Memory B cell (primary cell): ENCODE measurements around the gene ADPRM.

Source experiments
- ATAC-seq: fragments of 150-1000 bp; cut with Tn5 transposase; 2 replicates; pipeline ENCODE4 v1.10.0; 2021; ENCODE audit warnings: low read depth, mild to moderate bottlenecking, moderate library complexity
- DNase-seq, 2 donors: peaks; one replicate each; pipeline ENCODE4 v3.0.0; 2022; ENCODE audit warnings: low spot score in 2 of 2
- H3K27ac Mint-ChIP-seq: one replicate; pipeline ENCODE4 v1.8.0; 2022; ENCODE audit warnings: mild to moderate bottlenecking, moderate library complexity, mixed read lengths
- H3K27me3 Mint-ChIP-seq: one replicate; pipeline ENCODE4 v1.8.0; 2022; ENCODE audit warnings: mixed read lengths
- H3K36me3 Mint-ChIP-seq: one replicate; pipeline ENCODE4 v1.8.0; 2022; ENCODE audit warnings: mild to moderate bottlenecking, mixed read lengths
- H3K4me1 Mint-ChIP-seq: one replicate; pipeline ENCODE4 v1.8.0; 2022; ENCODE audit warnings: mixed read lengths
- H3K4me3 Mint-ChIP-seq: one replicate; pipeline ENCODE4 v1.8.0; 2022; ENCODE audit warnings: mild to moderate bottlenecking, moderate library complexity, mixed read lengths
- H3K9me3 Mint-ChIP-seq: one replicate; pipeline ENCODE4 v1.8.0; 2022; ENCODE audit warnings: mixed read lengths

Gene ADPRM

DNA sequence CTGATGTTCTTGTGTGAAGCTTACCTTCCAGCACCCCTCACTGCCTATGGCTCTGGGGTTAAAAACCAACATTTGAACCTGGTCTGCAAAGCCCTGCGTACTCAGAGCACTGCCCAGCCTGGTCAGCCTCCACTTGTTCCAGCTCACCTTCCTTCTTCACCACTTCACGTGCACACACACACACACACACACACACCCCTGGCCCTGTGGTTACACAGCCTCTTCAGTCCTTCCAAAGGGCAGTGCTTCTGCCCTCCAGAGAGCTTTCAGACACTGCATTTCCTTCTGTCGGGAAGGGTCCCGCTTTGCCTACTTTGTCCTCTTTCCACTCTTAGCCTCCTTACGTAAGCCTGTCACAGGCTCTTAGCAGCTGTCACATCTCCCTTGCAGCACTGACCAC, 42.0 kb downstream of the ADPRM start:
- no peak overlapping the region for H3K4me3 Mint-ChIP-seq
- no peak for ATAC-seq
- no peaks in the 10 kb centered on the region for H3K36me3 Mint-ChIP-seq
- peak overlapping the region; percentile 2 for H3K27ac Mint-ChIP-seq
- no peak for DNase-seq
- peaks cover 7% of the 10 kb centered on the region for H3K4me1 Mint-ChIP-seq
- no peaks in the 10 kb centered on the region for H3K9me3 Mint-ChIP-seq
- H3K27me3 Mint-ChIP-seq: peaks cover 21% of the 10 kb centered on the region

DNA sequence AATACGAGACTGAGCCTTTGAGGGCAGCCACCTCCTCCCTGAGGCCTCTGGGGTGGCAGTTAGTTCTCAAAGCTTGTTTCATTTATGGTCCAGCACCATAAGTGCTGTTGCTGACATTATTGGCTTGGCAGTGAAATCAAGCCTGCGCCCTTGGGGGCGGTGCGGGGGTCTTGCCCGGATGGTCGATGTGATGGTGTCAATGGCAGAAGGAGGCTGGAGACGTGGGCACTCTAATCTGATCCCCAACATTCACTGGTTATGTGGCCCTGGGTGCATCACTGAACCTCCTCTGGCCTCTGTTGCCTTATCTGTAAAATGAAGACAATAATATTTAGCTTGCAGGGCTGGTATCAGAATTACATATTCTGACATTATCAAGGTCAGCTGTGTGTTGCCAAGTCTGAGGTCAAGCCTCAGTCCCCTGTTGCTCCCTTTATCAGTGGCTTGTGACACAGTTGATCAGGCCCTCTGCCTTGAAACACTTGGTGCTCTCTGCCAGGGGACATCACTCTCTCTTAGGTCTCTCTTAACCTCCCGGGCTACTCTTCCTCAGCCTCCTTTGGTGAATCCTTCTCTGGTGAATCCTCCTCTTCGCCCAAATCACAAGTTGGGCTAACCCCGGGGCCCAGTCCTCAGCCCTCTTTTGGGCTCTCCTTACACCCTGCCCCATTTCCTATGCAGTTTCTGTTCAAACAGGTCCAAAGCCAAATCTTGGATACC, 44.2 kb downstream of the ADPRM start:
- no peaks in the 10 kb centered on the region for H3K9me3 Mint-ChIP-seq
- no peak for ATAC-seq
- peaks cover 19% of the 10 kb centered on the region for H3K27me3 Mint-ChIP-seq
- H3K36me3 Mint-ChIP-seq: peaks cover 1% of the 10 kb centered on the region
- DNase-seq: no peak
- H3K4me3 Mint-ChIP-seq: no peak overlapping the region
- peaks cover 9% of the 10 kb centered on the region for H3K4me1 Mint-ChIP-seq
- H3K27ac Mint-ChIP-seq: no peak overlapping the region

DNA sequence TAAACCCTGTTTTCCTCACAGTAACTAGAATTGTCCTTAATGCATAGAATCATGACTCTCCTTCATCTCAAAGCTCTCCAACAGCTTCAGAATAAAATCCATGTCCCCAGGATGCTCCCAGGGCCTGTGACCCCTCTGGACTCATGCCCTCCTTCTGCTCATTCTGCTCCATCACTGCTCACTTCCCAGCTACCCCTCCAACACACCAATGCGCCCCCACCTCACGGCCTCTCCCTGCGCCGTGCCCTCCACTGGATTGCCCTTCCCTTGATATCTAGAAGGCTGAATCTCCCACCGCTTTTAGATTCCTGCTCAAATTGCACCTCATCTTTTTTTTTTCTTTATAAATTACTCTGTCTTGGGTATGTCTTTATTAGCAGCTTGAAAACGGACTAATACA, 45.0 kb downstream of the ADPRM start:
- DNase-seq (no peak), ATAC-seq (no peak)
- peaks cover 1% of the 10 kb centered on the region for H3K36me3 Mint-ChIP-seq
- H3K27me3 Mint-ChIP-seq: peaks cover 20% of the 10 kb centered on the region
- no peak overlapping the region for H3K27ac Mint-ChIP-seq
- no peak overlapping the region for H3K4me3 Mint-ChIP-seq
- H3K4me1 Mint-ChIP-seq: peaks cover 6% of the 10 kb centered on the region
- H3K9me3 Mint-ChIP-seq: no peaks in the 10 kb centered on the region

DNA sequence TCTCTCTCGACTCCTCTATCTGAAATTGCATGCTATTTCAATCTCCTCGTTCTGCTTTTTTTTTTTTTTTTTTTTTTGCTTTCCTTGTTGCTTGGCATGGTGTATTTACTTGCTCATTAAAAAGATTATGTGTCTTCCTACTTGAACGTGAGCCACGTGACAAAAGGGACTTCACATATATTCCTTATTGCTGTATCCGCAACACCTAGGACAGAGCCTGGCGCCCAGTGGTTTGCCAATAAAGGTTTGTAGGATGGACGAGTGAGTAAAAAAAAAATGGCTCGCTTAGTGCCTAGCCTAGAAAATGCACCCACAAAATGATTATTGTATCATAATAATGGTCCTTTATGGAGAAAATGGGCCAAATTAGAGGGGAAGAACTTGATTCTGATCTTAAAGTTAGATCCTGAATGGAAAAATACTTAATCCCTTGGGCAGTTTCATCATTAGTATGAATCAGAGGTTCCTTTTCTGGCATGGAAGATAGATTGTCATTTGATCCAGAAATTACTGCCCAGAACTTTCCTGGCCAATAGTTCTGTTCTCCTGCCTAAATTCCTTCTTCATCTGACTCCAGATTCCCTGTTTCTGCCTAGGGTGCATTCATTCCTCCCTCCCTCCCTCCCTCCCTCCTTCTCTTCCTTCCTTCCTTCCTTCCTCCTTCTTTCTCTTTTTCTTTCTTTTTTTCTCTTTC, 46.1 kb downstream of the ADPRM start:
- H3K27ac Mint-ChIP-seq: peak overlapping the region; percentile 15
- no peak for ATAC-seq

DNA sequence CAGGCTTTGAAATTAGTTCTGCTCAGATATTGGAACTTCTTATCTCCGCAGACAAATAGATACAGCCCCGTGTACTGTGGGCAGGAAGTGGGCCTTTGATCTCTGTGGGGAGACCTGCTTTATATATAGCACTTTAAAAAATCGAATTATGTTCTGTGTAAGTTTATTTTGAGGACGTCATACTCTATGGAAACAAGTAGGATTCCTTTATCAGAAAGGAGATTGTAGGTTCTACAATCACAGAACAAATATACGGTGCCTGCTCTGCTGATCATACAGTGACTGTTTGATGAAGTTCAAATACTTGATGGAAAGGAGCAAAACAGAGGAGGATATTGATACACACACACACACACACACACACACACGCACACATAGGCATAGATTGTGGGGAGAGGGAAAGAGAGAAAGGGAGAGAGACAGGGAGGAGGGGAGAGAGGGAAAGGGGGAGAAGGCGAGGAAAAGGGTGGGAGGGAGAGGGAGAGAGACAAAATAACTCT, 47.2 kb downstream of the ADPRM start:
- no peak overlapping the region for H3K4me3 Mint-ChIP-seq
- ATAC-seq (no peak), DNase-seq (no peak)
- no peak overlapping the region for H3K27ac Mint-ChIP-seq
- no peaks in the 10 kb centered on the region for H3K9me3 Mint-ChIP-seq
- H3K27me3 Mint-ChIP-seq: peaks cover 21% of the 10 kb centered on the region
- peaks cover 3% of the 10 kb centered on the region for H3K4me1 Mint-ChIP-seq
- peaks cover 1% of the 10 kb centered on the region for H3K36me3 Mint-ChIP-seq

More for the DNA sequence above, 46.1 kb downstream of the ADPRM start:
- H3K27me3 Mint-ChIP-seq: peaks cover 22% of the 10 kb centered on the region
- peaks cover 1% of the 10 kb centered on the region for H3K36me3 Mint-ChIP-seq
- no peak overlapping the region for H3K4me3 Mint-ChIP-seq
- H3K9me3 Mint-ChIP-seq: no peaks in the 10 kb centered on the region
- peaks cover 6% of the 10 kb centered on the region for H3K4me1 Mint-ChIP-seq
- DNase-seq: no peak

DNA sequence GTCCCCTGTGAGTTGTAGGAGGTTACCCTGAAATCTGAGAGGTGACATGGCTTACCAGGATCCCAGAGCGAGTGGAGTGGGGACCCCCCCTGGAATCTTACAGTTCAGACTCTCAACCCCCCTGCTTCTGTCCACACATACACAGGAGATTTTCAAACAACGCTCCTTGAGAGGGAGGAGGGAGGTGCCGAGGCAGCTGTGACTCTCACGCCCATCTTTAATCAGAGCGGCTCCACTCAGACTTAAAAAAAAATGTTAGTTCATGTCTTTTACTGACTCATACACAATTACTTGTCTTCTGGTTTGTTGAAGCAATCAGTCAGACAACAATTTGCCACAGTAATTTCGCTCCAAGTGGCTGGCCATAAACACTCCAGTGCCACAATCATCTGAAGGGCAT, 47.8 kb downstream of the ADPRM start:
- no peak overlapping the region for H3K27ac Mint-ChIP-seq
- H3K36me3 Mint-ChIP-seq: peaks cover 1% of the 10 kb centered on the region
- no peaks in the 10 kb centered on the region for H3K9me3 Mint-ChIP-seq
- no peak overlapping the region for H3K4me3 Mint-ChIP-seq
- ATAC-seq: no peak
- no peak for DNase-seq
- peaks cover 2% of the 10 kb centered on the region for H3K4me1 Mint-ChIP-seq
- peaks cover 19% of the 10 kb centered on the region for H3K27me3 Mint-ChIP-seq

DNA sequence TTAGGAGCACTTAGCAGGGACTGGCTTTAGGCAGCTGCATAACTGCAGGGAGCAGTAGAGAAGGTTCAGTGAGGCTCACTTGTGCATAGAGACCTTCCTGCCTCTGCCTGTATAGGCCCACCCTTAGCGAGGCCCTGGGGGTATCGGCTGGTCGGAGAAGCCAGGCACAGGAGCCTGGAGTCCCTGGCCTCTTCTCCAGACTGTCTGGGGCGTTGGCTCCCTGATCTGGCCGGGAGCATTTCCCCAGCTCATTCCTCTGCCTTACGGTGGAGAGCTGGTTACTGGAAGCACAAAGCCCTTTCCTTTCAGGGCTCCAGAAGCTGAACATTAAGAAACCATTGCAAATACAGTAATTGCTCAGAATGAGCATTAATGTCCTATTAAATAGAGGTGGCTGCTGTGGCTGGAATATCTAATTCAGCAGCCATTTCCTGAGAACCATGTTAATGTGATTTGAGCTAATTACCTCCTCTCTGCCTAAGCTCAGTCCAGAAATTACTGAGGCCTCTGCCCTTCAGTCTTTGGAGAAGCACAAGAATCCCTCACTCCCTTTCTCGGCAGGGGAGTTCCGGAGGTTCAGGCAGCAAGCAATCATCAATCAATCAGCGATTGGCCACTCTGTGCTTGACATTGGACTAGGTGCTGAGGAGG, 51.3 kb downstream of the ADPRM start:
- peaks cover 1% of the 10 kb centered on the region for H3K36me3 Mint-ChIP-seq
- H3K4me3 Mint-ChIP-seq: no peak overlapping the region
- H3K27ac Mint-ChIP-seq: no peak overlapping the region
- H3K27me3 Mint-ChIP-seq: peaks cover 11% of the 10 kb centered on the region
- DNase-seq: no peak
- no peaks in the 10 kb centered on the region for H3K9me3 Mint-ChIP-seq
- H3K4me1 Mint-ChIP-seq: peaks cover 2% of the 10 kb centered on the region
- ATAC-seq: no peak

DNA sequence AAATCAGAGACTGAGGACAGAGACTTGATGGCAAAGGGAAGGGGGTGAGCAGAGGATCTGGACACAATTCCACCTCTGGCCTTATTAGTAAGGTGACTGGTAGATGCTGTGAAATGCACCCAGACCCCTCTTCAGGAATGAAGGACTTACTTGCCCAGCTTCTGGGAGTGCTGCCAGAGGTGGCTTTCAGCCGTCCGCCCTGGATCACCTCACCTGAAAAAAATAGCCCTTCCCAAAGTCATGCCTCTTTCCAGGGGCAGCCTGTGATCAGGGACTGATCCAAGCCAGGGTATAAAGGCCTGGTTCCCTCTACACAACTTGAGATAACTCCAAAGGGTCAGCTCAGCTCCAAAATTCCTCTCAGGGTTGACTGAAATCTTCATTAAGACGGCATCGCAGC, 52.8 kb downstream of the ADPRM start:
- ATAC-seq (no peak), DNase-seq (no peak)
- Mint-ChIP-seq H3K4me3 (no peak overlapping the region), H3K9me3 (no peaks in the 10 kb centered on the region), H3K36me3 (no peaks in the 10 kb centered on the region), H3K4me1 (no peaks in the 10 kb centered on the region), H3K27ac (no peak overlapping the region), H3K27me3 (peaks cover 8% of the 10 kb centered on the region)

DNA sequence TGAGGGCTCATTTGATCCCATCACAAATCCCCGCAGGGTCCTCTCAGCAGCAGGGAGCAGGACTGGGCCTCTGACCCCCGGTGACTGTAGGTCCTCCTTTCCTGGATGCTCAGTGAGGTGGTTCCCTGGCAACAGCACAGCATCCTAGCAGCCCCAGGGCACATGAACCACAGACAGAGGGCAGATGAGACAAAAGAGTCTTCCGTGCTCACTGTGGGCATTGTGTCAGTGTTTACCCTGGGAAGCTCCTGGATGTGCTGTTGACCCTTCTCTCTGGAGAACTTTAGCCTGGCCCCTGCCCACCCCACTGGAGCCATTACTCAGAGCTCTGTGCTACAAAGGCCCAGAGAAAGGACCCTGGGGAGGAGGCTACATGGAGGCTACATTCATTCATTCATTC, 54.2 kb downstream of the ADPRM start:
- Mint-ChIP-seq H3K9me3 (no peaks in the 10 kb centered on the region), H3K4me1 (peaks cover 3% of the 10 kb centered on the region), H3K27ac (no peak overlapping the region), H3K27me3 (peaks cover 9% of the 10 kb centered on the region), H3K4me3 (no peak overlapping the region), H3K36me3 (no peaks in the 10 kb centered on the region)
- DNase-seq: no peak
- no peak for ATAC-seq

DNA sequence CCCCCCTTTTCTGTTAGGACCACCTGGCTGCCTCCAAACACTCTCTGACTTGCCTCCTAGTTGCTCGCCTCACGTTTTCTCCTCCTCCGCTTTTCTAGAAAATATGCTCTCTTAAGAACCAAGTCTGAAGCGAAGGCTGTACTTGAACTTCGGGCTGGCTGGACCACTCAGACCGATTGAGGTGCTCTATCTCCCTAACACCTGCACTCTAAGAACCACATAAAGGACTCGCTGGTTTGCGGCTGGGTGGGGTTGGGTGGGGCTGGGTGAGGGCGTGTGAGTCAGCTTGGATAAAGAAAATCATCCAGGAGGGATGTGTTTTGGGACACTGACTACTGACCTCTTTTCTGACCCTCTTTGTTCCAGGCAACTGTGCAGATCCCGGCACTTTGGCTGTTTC, 55.3 kb downstream of the ADPRM start:
- Mint-ChIP-seq H3K4me3 (no peak overlapping the region), H3K27me3 (peaks cover 6% of the 10 kb centered on the region), H3K4me1 (peaks cover 3% of the 10 kb centered on the region), H3K36me3 (no peaks in the 10 kb centered on the region), H3K9me3 (no peaks in the 10 kb centered on the region), H3K27ac (no peak overlapping the region)
- no peak for ATAC-seq
- no peak for DNase-seq

DNA sequence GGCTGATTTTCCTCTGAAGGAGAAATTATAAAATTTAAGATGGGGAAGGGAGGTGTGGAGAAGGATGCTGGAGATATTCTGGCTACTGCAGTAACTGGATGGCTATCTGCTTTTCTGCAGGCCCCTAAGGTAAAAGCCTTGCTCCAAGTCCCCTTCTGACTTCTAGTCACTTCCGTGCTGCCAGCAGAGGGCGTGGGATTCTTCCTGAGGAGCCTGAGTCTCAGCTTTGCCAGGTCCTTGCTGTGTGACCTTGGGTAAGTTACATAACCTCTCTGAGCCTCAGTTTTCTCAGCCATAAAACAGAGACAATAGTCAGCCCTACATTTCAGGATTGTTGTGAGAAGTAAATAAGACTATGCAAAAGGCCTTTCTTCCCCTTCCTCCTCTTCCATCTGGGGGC, 56.7 kb downstream of the ADPRM start:
- Mint-ChIP-seq H3K27me3 (peaks cover 6% of the 10 kb centered on the region), H3K9me3 (no peaks in the 10 kb centered on the region), H3K27ac (no peak overlapping the region), H3K4me1 (peaks cover 3% of the 10 kb centered on the region), H3K36me3 (no peaks in the 10 kb centered on the region), H3K4me3 (no peak overlapping the region)
- ATAC-seq (no peak), DNase-seq (no peak)

DNA sequence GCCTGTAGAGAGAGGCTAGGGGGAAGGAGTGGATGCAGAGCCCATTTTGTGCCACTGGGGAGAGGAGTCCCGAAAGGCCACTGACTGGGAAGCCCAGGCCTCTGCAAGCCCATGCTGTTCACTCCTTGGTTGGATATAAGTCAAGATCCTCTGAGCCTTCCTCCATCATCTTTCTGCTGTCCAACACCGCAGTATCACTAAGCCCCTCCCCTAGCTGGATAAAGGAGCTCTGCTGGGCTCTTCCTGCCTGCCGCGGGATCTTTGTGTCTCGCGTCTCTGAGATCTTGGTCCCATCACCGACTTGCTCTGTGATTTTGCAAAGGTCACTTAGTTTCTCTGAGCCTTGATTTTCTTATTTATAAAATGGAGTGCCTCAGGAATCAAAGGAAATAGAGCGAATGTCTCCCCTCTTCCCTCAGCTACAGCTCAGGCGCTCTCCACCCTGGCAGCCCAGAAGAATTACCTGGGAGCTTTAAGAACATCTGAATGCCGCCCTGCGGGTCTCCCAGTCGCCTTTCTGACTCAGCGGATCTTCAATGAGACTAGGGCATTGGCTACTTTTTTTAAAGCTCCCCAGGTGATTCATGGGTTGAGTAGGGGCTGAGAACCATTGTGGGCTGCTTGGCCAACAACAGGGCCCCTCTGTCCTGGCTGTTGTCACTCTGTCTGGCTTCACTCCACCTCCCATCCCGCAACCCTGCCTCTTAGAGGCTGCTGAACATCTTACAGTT, 57.6 kb downstream of the ADPRM start:
- no peaks in the 10 kb centered on the region for H3K9me3 Mint-ChIP-seq
- DNase-seq (no peak), ATAC-seq (no peak)
- peaks cover 3% of the 10 kb centered on the region for H3K4me1 Mint-ChIP-seq
- H3K27ac Mint-ChIP-seq: no peak overlapping the region
- H3K36me3 Mint-ChIP-seq: no peaks in the 10 kb centered on the region
- peaks cover 3% of the 10 kb centered on the region for H3K27me3 Mint-ChIP-seq
- H3K4me3 Mint-ChIP-seq: no peak overlapping the region

DNA sequence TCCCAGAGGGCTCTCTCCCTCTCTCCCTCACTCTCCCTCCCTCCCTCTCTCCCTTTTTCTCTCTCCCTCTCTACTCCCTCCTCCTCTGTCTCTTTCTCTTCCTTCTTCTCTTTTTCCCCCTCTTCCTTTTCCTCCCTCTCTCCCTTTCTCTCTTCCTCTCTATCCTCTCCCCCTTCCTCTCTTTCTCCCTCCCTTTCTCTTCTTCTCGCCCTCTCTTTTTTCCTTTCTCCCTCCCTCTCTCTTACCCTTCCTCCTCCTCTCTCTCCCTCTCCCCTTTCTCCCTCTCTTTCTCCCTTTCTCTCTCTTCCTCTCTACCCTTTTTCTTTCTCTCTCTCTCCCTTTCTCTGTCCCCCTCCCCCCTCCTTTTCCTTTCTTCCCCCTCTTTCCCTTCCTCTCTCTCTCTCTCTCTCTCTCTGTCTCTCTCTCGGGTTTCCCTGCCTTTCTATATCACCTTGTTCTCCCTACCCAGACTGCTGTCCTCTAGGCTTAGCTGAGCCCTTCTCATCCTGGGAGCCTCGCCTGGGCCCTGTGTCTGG, 58.3 kb downstream of the ADPRM start:
- no peaks in the 10 kb centered on the region for H3K36me3 Mint-ChIP-seq
- no peak overlapping the region for H3K4me3 Mint-ChIP-seq
- no peaks in the 10 kb centered on the region for H3K9me3 Mint-ChIP-seq
- H3K27me3 Mint-ChIP-seq: peaks cover 3% of the 10 kb centered on the region
- peaks cover 3% of the 10 kb centered on the region for H3K4me1 Mint-ChIP-seq
- DNase-seq (no peak), ATAC-seq (no peak)
- H3K27ac Mint-ChIP-seq: no peak overlapping the region

DNA sequence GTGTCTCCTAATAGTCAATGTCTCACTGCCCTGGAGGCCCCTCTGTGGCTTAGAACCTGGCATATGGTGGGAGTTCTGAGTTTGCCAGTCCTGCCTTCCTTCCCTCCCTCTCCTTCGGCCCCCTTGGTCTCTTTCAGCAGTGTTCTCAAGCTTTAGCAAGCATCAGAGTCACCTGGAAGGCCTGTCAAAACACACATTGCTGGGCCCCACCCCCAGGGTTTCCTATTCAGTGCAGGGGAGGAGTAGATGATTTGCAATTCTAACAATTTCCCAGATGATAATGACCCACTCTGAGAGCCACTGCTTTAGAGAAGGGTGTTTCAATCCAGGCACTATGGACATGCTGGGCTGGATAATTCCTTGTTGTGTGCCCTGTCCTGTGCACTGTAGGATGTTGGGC, 58.8 kb downstream of the ADPRM start:
- DNase-seq: no peak
- no peak overlapping the region for H3K4me3 Mint-ChIP-seq
- H3K36me3 Mint-ChIP-seq: no peaks in the 10 kb centered on the region
- peaks cover 3% of the 10 kb centered on the region for H3K4me1 Mint-ChIP-seq
- no peak overlapping the region for H3K27ac Mint-ChIP-seq
- H3K9me3 Mint-ChIP-seq: no peaks in the 10 kb centered on the region
- no peak for ATAC-seq
- peaks cover 3% of the 10 kb centered on the region for H3K27me3 Mint-ChIP-seq
